DMS 273 (cell line): ENCODE results near the gene TBC1D24.
A peak's percentile ranks its signal among the peaks of the same experiment; 100 is the strongest.
"Not testable (repeated sequence)": the region's sequence is repeated elsewhere in the genome, so short reads cannot be mapped to it uniquely, and the experiment has no call there.

Experiments
- DNase-seq: peaks from one replicate; lab custom pipeline; 2025; ENCODE audit not compliant: unreplicated experiment; lab: John Stamatoyannopoulos, UW

Gene TBC1D24

GRCh38 chr16:2474877-2475412 lies at the start of gene TBC1D24:
Gene TBC1D24, plus strand, starts transcription at chr16:2475127. Its CDS starts 21,022 bp downstream, at chr16:2496149.
- DNase-seq, result peak; percentile 94

- no peak for DNase-seq
Measured at GRCh38 chr16:2425825-2426430, 49.0 kb upstream of the TBC1D24 start.

- no peak for DNase-seq
Measured at GRCh38 chr16:2426941-2427361, 48.0 kb upstream of the TBC1D24 start.

- DNase-seq, result no peak
Measured at GRCh38 chr16:2427526-2427925, 47.4 kb upstream of the TBC1D24 start.

- peak; percentile 60 for DNase-seq
Measured at GRCh38 chr16:2428051-2428783, 46.7 kb upstream of the TBC1D24 start.

GRCh38 chr16:2428784-2429033 lies 46.2 kb upstream of the TBC1D24 start:
- DNase-seq, result no peak

- peak; percentile 99 for DNase-seq
Measured at GRCh38 chr16:2429034-2429770, 45.7 kb upstream of the TBC1D24 start, which contains the start of gene CCNF. Gene CCNF, plus strand, starts transcription at chr16:2429447. Its CDS starts 35 bp downstream, at chr16:2429482.

GRCh38 chr16:2429771-2430663 lies 44.9 kb upstream of the TBC1D24 start:
- DNase-seq, result peak; percentile 44

- DNase-seq, result no peak
Measured at GRCh38 chr16:2432286-2432685, 42.6 kb upstream of the TBC1D24 start.

- no peak for DNase-seq
Measured at GRCh38 chr16:2432801-2433505, 42.0 kb upstream of the TBC1D24 start.

GRCh38 chr16:2435236-2435635 lies 39.7 kb upstream of the TBC1D24 start:
- DNase-seq, result not testable (repeated sequence)

GRCh38 chr16:2436110-2436509 lies 38.8 kb upstream of the TBC1D24 start:
- no peak for DNase-seq

GRCh38 chr16:2437032-2437790 lies 37.7 kb upstream of the TBC1D24 start:
- no peak for DNase-seq

- DNase-seq, result no peak
Measured at GRCh38 chr16:2438121-2438520, 36.8 kb upstream of the TBC1D24 start.

GRCh38 chr16:2439598-2439997 lies 35.3 kb upstream of the TBC1D24 start:
- no peak for DNase-seq

- not testable (repeated sequence) for DNase-seq
Measured at GRCh38 chr16:2441143-2441804, 33.7 kb upstream of the TBC1D24 start.

- DNase-seq, result no peak
Measured at GRCh38 chr16:2443555-2443954, 31.4 kb upstream of the TBC1D24 start.

GRCh38 chr16:2447920-2448583 lies 26.9 kb upstream of the TBC1D24 start:
- no peak for DNase-seq
